Glomerular visceral epithelial cell (primary cell): ENCODE data around the gene CTDSPL.
"Not testable (repeated sequence)": the region's sequence is repeated elsewhere in the genome, so short reads cannot be mapped to it uniquely, and the experiment has no call there.

Source experiments
- DNase-seq: peaks from one replicate; pipeline ENCODE4 v3.0.0-alpha.2; 2016; ENCODE audit errors: extremely low spot score

Gene CTDSPL, protein sequence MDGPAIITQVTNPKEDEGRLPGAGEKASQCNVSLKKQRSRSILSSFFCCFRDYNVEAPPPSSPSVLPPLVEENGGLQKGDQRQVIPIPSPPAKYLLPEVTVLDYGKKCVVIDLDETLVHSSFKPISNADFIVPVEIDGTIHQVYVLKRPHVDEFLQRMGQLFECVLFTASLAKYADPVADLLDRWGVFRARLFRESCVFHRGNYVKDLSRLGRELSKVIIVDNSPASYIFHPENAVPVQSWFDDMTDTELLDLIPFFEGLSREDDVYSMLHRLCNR

DNA sequence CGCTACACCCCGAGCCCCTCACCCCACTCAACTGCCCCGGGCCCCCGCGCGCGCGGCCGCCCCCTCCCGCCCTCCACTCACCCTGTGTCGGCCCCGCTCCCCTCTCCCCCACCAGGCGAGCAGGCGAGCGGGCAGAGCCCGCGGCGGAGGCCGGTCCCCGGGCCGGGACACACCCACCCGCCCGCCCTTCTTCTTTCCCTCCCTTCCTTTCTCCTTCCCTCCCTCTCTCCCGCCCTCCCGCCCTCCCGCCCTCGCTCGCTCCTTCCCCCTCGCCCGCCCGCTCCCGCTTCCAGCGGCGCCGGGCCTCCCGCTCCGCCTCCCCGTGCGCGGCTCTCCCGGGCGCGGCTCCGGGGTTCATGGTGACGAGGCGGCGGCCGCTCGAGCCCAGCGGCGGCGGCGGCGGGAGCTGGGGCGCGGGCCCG lies at the start of gene CTDSPL:
TSS of gene CTDSPL (plus strand) at position 261 of the 422 bp plus-strand sequence. CDS start 320 bp downstream, outside the sequence.
- DNase-seq: peak; percentile 67

DNA sequence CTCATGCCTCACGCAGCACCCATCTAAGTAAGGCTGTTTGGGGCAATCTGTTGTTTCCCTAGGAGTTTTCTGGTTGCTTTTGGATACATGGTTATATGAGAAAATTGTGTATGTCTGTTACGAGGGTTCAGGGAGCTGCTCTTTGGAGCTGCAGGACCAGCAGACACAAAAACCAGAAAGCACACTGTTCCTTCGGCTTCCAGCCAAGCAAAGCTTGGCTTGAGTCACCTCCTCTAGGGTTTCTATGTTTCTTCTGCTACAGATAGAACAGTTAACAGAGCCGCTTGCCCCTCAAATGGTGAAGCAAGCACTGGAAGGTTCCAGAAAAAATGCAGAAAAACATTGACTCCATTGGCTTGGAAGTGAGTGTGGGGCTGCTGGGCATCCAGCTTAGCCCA lies 49.2 kb upstream of the CTDSPL start:
- no peak for DNase-seq

DNA sequence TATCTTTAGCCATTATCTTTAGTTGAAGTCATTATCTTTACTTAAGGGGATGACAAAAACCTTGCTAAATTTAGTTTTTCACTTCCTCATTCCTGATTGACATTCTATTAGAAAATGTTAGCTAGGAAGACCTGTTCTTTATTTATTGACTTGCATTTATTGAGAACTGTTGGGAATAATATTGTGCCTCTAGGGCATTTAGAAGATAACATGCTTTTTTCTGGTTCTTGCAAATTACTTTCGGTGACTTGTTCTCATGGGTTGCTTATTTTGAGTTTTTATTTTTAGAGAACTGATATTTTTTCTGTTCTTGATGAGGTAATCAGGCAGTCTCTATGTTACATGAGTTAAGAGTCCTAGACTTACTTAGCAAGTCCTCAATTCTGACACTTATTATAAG lies 48.3 kb upstream of the CTDSPL start:
- DNase-seq: no peak

DNA sequence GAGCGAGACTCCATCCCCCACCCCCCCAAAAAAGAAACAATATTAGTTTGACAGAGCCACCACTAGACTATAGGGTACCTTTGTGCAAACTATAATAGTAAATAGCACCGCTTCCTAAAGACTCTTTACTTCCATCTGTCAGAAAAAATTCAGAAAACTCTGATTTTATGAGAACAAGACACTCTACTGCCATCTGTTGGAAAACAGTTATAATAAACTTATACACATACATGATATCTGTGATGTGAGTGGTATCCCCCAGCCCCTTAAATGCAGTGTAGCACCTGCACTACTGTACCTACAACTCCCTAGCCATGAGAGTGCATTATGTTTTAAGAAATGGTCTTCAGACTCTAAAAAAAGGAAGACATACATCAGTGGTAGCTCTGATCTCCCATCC lies 47.1 kb upstream of the CTDSPL start:
- no peak for DNase-seq

DNA sequence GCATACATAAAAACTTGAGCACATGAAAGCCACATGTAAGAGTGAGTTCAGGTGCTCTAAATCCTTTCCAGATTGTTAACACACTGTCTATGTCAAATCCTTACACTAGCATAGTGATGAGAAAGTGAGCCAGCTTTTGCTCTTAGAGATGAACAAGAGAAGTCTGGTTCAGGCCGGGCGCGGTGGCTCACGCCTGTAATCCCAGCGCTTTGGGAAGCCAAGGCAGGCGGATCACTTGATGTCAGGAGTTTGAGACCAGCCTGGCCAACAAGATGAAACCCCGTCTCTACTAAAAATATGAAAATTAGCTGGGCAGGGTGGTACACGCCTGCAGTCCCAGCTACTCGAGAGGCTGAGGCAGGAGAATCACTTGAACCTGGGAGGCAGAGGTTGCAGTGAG lies 46.5 kb upstream of the CTDSPL start:
- not testable (repeated sequence) for DNase-seq

DNA sequence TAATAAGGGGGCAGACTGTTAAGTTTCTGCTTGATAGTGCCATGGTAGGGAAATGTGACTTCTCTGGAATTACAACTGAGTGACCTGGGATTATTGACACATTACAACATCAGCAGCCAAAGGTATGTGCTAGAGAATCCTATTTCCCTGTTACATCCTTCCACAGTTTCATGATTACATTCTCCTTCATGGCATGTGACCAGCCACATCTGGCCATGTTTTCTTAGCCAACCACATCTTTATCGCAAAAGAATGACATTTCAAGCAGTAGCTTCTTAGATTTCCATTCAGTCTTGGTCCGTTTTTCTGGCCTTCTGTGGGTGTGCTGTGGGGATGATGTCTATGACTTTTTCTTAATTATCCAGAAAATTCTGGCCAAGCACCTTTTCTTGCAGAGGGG lies 45.4 kb upstream of the CTDSPL start:
- no peak for DNase-seq

DNA sequence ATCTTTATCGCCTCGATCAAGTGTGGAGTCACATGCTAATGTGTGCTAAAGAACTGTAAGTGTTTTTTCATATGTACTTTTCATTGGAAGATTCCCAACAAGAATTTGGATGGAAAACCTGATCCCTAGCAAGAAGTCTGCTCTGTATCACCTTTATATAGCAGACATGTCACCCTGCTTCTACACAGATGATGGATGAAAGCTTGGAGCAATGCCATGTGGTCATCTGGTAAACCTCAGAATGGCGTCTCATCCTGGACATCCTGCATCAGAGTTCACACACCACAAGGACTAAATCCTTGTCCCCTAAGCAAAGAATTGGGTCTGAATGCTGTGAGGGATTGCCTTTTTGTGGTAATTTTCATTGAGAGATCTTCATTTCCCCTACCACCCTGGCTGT lies 42.1 kb upstream of the CTDSPL start:
- DNase-seq: peak; percentile 41

DNA sequence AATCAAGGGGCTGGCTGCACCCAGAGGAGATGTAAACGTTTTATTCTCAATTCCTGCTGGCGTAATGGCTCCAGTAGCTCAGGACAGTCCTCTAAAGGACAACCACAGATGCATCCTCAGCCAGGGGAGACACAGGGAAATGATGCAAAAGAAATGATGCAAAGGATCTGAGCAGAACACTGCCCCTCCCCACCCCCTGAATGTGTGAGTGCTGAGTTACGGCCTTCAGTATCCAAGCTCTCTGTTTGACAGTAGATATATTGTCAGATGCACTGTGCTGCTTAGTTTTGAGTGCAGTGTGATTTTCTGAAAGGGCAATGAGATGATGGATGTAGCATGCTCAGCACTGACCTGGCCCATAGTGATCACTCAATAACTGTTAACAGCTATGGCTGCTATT lies 41.4 kb upstream of the CTDSPL start:
- no peak for DNase-seq

DNA sequence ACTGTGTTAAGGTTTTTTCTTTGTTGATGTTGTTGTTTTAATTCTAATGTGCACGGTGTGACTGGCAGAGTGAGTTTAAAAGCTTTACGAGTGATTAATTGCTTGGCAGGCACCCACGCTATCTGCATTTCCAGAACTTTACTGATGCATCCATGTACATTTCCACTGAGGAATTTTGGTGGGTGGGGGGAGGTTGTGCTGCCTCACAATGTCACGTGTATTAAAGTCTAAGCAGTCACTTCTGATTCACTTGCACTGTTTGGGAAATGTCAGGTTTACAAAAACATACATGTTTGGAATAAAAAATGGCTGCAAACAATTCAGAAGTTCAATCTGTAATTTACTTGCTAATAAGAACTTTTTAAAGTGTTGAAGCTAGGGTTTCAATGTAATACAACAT lies 38.5 kb upstream of the CTDSPL start:
- no peak for DNase-seq

DNA sequence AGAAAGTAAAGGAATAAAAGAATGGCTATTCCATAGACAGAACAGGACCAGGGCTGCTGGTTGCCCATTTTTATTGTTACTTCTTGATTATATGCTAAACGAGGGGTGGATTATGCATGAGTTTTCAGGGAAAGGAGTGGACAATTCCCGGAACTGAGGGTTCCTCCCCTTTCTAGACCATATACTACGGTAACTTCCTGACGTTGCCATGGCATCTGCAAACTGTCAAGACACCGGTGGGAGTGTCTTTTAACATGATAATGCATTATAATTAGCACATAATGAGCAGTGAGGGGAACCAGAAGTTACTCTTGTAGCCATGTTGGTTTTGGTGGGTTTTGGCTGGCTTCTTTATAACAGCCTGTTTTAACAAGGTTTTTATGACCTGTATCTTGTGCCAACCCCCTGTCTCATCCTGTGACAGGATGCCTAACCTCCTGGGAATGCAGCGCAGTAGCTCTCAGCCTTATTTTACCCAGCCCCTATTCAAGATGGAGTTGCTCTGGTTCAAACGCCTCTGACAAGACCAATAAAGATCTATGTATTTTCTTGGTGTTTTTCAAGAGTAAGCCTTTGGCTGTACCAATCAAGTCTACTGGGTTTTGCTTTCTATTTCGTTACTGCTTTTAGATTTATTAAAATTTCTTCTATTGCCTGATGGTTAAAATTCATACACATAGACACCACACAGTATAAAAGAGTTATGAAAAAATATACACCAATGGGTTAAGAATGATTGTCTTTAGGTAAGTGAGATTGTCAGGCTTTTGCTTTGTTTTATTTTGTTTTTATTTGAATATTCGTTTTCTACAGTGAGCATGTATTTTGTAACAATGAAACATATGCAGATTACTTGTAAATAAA lies 37.4 kb upstream of the CTDSPL start:
- no peak for DNase-seq

DNA sequence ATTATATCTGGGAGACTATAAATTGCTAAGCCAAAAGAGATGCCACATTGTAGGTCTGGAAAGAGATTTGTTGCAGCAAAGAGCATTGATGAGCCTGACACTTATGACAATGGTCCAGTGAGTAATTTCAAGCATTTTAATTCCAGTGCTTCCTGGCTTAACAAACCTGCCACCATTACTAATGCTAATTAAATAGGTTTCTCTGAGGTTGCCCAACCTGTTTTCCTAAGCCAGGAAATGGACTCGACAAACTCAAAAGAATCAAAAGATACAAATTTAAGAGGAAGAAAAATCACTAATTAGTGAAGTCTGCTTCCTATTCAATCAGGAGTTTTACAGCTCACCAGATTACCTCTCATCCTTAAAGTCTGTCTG lies 36.7 kb upstream of the CTDSPL start:
- DNase-seq: no peak

DNA sequence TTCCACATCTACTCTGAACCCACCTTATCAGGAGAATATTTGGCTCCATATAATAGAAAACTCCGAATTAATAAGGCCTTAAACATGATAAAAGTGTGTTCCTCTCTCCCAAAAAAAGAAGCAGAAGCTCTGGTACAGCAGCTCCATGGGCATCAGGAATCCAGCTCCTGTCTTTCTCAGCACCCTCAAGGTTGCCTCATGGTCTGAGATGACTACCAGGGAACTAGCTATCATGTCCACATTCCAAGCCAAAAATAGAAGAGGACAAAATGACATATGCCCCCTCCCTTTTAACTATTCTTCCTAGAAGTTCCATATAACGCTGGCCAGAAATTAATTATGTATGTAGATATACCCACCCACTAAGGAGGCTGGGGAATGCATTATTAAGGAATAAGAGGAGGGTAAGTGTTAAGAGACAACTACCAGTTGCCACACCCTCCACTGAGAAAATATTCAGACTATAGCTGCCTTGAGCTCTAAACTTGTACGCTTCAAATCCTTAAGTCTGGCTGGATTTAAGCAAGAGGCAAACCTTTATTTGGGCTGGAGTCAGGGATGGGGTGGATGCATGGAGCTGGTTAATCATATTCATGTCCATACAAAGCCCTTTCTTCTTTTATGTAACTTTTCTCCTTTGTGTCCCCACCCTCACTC lies 35.8 kb upstream of the CTDSPL start:
- DNase-seq: no peak

DNA sequence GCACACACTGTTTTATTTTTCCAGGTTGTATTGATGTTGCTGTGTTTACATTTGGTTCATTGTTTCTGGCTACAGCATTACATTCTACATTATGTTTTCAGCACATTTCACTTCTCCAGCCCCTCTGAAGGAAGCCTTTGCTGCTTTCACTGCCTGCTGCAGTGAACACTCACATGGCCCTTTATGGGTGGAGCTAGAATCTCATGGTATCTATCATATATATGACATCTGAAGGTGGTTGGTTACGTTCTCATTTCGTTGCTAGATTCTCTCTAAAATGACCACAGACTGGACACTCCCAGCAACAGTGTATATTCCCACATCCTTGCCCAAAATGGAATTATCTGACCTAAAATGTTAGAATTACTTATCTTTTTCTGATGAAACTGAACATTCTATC lies 35.2 kb upstream of the CTDSPL start:
- DNase-seq: no peak

DNA sequence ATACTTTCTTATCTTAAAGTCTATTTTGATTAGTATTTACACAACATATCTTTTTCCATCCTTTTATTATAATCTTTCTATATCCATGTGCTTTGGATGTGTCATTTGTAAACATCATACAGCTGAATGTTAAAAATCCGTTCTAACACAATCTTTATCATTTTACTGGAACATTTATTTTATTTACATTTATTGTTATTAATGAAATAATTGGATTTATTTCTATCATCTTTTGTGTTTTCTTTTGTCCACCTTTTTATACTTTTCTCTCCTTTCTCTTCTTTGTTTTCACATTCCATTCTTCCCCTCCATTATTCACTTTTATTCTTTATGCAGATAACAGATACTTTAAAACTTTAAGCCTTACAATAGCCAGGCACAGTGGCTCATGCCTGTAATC lies 34.7 kb upstream of the CTDSPL start:
- no peak for DNase-seq

DNA sequence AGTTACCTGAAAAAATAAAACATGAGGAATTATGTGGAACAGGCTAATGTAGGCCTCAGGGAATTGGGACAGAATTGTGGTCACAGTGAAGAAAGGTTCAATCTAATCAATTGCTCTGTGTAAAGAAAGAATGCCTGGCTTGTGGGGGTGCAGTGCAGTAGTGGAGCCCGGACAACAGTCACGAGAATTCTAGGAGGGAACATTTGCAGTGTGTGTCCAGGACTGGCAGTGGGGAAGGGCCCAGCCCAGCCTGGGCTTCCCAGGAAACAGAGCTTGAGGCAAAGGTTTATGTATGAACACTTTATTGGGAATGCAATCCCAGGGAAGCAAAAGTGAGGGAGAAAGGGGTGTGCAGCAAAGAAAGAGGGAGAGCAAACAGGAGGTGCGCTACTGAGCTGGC lies 29.2 kb upstream of the CTDSPL start:
- no peak for DNase-seq

DNA sequence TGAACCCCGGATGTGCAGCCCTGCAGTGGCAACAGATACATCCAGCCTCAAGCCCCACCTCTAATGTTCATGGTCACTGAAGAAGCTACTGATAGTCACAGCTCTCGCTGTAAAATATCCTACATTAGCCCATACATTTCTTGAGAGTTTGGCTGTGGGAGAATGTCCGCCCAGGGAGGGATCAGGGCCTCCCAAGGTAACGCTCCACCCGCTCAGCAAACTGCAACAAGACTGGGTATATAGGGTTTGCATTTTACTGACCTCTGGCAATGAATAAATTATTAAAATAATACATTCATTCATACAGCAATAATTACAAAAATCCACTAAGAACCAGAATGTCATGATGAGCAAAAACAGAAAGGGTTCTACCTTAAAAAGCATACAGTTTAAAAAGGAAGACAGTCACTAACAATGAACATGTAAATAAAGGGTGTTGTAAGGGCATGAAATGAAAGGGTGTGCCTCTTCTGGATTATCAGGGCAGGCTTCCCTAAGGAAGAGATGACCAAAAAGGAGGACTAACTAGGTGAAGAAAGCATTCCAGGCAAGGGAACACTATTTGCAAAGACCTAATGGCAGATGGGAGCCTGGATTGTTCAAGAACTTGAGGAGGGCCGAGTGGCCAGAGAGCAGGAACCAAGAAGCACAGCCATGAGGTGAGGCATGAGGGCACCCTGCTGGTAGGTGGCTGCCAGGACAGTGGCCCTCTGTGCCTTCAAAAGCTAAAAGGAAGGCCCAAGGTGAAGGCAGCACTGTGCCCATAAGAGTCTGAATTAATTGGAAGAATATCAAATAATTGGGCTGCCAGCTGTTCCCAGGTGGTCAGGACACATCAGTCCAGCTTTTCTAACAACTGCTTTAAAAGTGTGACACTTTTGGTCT lies 28.1 kb upstream of the CTDSPL start:
- no peak for DNase-seq

DNA sequence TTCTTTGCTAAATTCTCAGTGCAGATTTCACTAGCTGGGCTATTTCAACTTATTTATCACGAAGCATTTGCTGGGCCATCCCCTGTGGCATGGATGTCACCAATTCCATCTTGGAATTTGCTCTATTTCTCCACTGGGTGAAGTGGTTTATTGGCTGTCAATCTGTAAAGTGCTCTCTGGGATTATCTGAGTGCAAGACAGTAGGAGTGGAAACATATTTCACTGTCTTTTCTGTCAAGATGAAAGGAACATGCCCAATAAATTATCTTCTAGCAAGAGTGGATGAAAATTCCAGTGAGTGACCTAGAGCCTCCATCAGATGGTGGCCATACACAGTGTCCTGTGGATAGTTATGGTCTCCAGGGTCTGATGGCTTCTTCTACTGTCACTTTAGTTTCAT lies 25.1 kb upstream of the CTDSPL start:
- DNase-seq: no peak

DNA sequence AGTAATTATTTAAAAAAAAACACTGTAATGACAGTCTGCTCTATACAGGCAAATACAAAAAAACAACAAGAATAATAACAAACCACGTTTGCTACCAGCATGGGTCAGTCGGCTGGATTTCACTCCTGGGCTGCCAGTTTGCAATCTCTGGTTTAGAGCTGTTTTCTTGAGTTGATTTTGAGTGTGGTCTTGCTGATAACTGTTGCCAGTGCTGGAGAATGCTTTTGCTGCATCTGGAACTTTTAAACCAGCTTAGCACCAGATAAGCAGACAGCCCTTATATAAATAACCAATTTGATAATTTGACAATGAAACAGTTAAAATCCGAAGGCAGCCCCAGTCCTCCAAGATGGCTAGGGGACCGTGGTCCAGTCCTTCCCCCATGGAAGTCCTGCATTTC lies 14.0 kb upstream of the CTDSPL start:
- DNase-seq: no peak

DNA sequence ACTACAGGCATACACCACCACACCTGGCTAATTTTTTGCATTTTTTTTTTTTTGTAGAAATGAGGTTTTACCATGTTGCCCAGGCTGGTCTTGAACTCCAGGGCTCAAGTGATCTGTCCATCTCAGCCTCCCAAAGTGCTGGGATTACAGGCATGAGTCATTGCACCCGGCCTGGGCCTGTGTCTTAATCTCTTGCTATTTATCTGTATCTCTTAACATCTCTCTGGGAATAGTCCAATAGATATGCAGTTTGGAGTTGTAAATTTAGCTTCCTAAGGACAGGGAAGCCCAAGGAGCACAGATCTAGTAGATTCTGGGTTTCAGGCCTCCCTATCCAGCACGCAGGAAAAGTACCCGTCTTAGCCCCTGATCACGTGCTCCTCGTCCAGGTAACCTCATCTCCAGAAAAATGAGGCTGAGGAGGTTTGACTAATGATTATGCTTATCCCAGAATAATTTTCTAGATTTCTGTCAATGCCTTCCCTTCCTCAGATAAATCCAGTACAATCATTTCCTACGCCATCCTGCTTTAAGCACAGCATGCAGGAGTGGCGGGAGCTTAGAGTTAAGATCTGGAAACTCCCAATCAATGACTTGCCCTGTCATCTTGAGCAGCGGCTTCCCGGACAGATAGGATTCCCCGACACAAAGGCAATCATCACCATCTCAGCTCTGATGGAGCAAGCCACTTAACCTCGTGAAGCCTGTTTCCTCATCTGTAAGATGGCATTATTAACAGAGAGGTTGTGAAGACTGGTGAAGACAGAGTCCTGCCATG lies 12.3 kb upstream of the CTDSPL start:
- DNase-seq: no peak

DNA sequence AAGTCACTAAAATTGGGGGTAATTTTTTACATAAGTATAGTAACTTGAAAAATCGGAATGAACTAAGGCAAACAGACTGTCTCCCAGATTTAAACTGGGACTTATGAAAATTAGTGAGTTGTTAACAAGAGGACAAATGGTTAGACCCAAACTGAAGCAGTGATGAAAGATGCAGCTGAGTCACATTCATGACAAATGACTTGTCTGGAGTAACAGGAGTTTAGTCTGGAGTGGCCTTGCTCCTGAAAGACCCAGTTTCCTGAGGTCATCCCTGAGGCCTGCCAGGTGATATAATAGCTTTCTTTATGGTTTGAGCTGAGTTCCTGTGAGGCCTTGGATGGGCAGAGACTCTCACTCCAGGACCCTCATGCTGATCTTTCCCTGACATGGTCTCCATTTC lies 9.6 kb upstream of the CTDSPL start:
- DNase-seq: peak; percentile 31

DNA sequence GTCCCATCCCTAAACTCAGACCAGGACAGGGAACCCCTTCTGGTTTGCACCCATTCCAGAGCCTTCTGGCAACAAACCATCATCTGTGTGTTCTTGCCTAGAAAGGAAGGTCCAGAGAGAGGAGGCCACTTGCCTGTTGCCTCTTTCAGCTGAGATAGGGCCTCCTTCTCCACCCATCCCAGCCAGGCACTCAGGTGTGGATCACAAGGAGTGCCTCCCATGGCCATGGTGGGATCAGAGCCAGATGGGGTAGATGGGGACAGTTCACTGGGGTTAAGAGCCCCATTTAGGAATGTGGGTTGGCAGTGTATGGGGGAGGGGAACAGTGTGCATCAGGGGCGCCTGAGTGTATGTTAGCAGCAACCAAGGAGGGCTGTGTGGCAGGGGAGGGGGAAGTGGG lies 8.9 kb upstream of the CTDSPL start:
- DNase-seq: no peak
